Measurements from ENCODE around the gene DLGAP1. TPM values are rescaled to one million over a fixed set of nuclear protein-coding genes. Genes with fewer than 3 reads are reported as not detected.

DLGAP1 gene
- total and polyA plus RNA-seq, 2 of the 8 experiments (the other 6 are each of a cell fraction or from before 2014, with no cell fraction given): 11.8 to 16.9 TPM

DNA sequence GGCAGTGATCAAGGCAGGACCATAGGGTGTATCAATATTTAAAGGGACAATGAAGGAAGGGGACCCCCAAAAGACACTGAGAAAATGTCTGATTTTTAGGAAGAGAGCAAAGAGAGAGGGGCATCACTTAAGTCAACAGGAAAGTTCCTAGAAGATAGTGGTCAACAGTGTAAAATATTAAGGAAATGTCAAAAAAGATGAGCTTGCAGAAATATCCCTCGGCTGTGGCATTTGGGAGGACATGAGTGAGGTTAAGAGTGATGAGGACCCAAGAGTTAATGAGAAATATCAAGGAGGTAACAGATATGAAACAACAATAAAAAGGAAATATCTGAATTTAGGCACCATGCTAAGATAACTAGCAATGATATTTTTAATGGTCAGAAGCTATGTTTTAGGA lies 665.6 kb downstream of the DLGAP1 start:
- H3K56ac ChIP-seq (replicated peaks; ENCODE audit: insufficient read length, low read depth, low read length): no peak overlapping the region
- H3K79me2 ChIP-seq (ENCODE audit: control insufficient read depth in 1 of 2, insufficient read depth in 2 of 2, low read length in 2 of 2): no peaks in the 10 kb centered on the region
- no peaks in the 10 kb centered on the region for H3K79me1 ChIP-seq (ENCODE audit: low read depth, low read length)
- H2BK15ac ChIP-seq (ENCODE audit: low read length): no peak overlapping the region
- H3K4me1 ChIP-seq (replicated peaks in 1 of 4; ENCODE audit: control insufficient read depth in 3 of 4, insufficient read depth in 4 of 4, low read length in 3 of 4): peaks cover 0 to 4% (median under 1%) of the 10 kb centered on the region in 4 experiments; a peak in 2 of 7 replicates
- no peaks in the 10 kb centered on the region for H3K9me3 ChIP-seq (ENCODE audit: insufficient read depth in 2 of 2, low read depth in 1 of 2, low read length in 1 of 2)
- H3K23ac ChIP-seq (ENCODE audit: insufficient read length): no peak overlapping the region
- no peak overlapping the region for H4K8ac ChIP-seq (ENCODE audit: extremely low read depth, insufficient read depth, low read length)
- H3K4me3 ChIP-seq (ENCODE audit: extremely low read depth in 1 of 4, insufficient read depth in 2 of 4, low read depth in 3 of 4, low read length in 4 of 4): no peak overlapping the region
- H3K14ac ChIP-seq (ENCODE audit: insufficient read length): no peak overlapping the region
- WGBS, 2 experiments (ENCODE audit: extremely low coverage in 1 of 2, insufficient coverage in 1 of 2, insufficient read length in 1 of 2, insufficient replicate concordance in 2 of 2, low coverage in 1 of 2, low lambda C conversion rate in 2 of 2, missing lambda C conversion rate in 1 of 2): 94% methylated on average over 1 of the region's 1 CpG; no CpG with 5 or more reads in 1 of the 2 experiments
- no peak overlapping the region for H3K18ac ChIP-seq (ENCODE audit: extremely low read depth, low read length)
- ChIA-PET POLR2A (ENCODE audit: partially characterized antibody) (no interaction called here), CTCF (ENCODE audit: partially characterized antibody) (interaction anchor here (0.7 to 6.0 kb wide), 4 partner anchors 11 to 766 kb away, joined by 3 to 43 read pairs (median 4); no protein-coding TSS in a partner anchor)
- H4K20me1 ChIP-seq (replicated peaks in 1 of 2; ENCODE audit: control insufficient read depth in 1 of 2, insufficient read depth in 2 of 2, low read length in 2 of 2): peaks cover 0 to 1% of the 10 kb centered on the region in 2 experiments
- H2BK120ac ChIP-seq (replicated peaks; ENCODE audit: low read depth, low read length): no peak overlapping the region
- no peaks in the 10 kb centered on the region; the same call in 1 of the 2 replicates for H3K23me2 ChIP-seq (ENCODE audit: low read depth, low read length)
- H2BK12ac ChIP-seq (ENCODE audit: low read depth, low read length): no peak overlapping the region
- H3K27me3 ChIP-seq (replicated peaks in 1 of 4; ENCODE audit: control insufficient read depth in 3 of 4, extremely low read depth in 1 of 4, insufficient read depth in 3 of 4, low read length in 3 of 4): no peaks in the 10 kb centered on the region
- no peak overlapping the region for H2AFZ ChIP-seq (ENCODE audit: low read length)
- no peak overlapping the region for H3K4ac ChIP-seq (replicated peaks; ENCODE audit: insufficient read length, low read depth, low read length)
- no peak overlapping the region for H3K27ac ChIP-seq (ENCODE audit: low read depth, low read length)
- no peak overlapping the region for H2BK5ac ChIP-seq (ENCODE audit: low read depth, low read length)
- H4K5ac ChIP-seq (ENCODE audit: insufficient read length, low read depth, low read length): no peak overlapping the region
- no peak for DNase-seq (ENCODE audit: low read depth in 1 of 2, low spot score in 2 of 2)
- no peak for FAIRE-seq
- no peak overlapping the region for H4K91ac ChIP-seq (replicated peaks; ENCODE audit: insufficient read length, low read length)
- no peaks in the 10 kb centered on the region; a peak in 1 of 8 replicates for H3K36me3 ChIP-seq (ENCODE audit: control insufficient read depth in 2 of 4, insufficient read depth in 4 of 4, low read length in 3 of 4)
- no peak overlapping the region for H3K4me2 ChIP-seq (ENCODE audit: insufficient read depth in 1 of 2, low read depth in 2 of 2, low read length in 2 of 2)
- H2BK20ac ChIP-seq (ENCODE audit: low read length): no peak overlapping the region
- H2AK5ac ChIP-seq (ENCODE audit: low read depth, low read length): no peak overlapping the region
- no peak overlapping the region for H3K9ac ChIP-seq (replicated peaks in 1 of 4; ENCODE audit: extremely low read depth in 1 of 4, low read depth in 3 of 4, low read length in 3 of 4)
- TF ChIP-seq JUN (IDR thresholded peaks at IDR 0.05; ENCODE audit: low read depth, low read length): no peak
- TF ChIP-seq, protein P1, sequence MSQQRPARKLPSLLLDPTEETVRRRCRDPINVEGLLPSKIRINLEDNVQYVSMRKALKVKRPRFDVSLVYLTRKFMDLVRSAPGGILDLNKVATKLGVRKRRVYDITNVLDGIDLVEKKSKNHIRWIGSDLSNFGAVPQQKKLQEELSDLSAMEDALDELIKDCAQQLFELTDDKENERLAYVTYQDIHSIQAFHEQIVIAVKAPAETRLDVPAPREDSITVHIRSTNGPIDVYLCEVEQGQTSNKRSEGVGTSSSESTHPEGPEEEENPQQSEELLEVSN (IDR thresholded peaks at IDR 0.05): no peak
- TF ChIP-seq, protein P2, sequence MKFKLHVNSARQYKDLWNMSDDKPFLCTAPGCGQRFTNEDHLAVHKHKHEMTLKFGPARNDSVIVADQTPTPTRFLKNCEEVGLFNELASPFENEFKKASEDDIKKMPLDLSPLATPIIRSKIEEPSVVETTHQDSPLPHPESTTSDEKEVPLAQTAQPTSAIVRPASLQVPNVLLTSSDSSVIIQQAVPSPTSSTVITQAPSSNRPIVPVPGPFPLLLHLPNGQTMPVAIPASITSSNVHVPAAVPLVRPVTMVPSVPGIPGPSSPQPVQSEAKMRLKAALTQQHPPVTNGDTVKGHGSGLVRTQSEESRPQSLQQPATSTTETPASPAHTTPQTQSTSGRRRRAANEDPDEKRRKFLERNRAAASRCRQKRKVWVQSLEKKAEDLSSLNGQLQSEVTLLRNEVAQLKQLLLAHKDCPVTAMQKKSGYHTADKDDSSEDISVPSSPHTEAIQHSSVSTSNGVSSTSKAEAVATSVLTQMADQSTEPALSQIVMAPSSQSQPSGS (IDR thresholded peaks at IDR 0.05; ENCODE audit: low read length): no peak
- no peak for TF ChIP-seq POU5F1 (IDR thresholded peaks at IDR 0.05; ENCODE audit: low read depth, low read length)
- TF ChIP-seq TEAD4 (IDR thresholded peaks at IDR 0.05; ENCODE audit: low read depth, low read length): no peak
- TF ChIP-seq CHD1 (IDR thresholded peaks at IDR 0.05; ENCODE audit: low read depth, low read length): no peak
- TF ChIP-seq RNF2 (IDR thresholded peaks at IDR 0.05; ENCODE audit: borderline replicate concordance, low read depth, low read length, missing control alignments, poor library complexity, severe bottlenecking): no peak
- TF ChIP-seq EZH2 (IDR thresholded peaks at IDR 0.05; ENCODE audit: low read depth, low read length, severe bottlenecking): no peak
- TF ChIP-seq BCL11A (IDR thresholded peaks at IDR 0.05; ENCODE audit: low read depth in 2 of 2, low read length in 2 of 2): no peak
- no peak for TF ChIP-seq SP2 (IDR thresholded peaks at IDR 0.05; ENCODE audit: low read length)
- no peak for TF ChIP-seq HDAC6 (IDR thresholded peaks at IDR 0.05; ENCODE audit: low read depth, low read length)
